ENCODE results near the gene TAAR8.
"Not testable (repeated sequence)": the region's sequence is repeated elsewhere in the genome, so short reads cannot be mapped to it uniquely, and the experiment has no call there.

Gene TAAR8

DNA sequence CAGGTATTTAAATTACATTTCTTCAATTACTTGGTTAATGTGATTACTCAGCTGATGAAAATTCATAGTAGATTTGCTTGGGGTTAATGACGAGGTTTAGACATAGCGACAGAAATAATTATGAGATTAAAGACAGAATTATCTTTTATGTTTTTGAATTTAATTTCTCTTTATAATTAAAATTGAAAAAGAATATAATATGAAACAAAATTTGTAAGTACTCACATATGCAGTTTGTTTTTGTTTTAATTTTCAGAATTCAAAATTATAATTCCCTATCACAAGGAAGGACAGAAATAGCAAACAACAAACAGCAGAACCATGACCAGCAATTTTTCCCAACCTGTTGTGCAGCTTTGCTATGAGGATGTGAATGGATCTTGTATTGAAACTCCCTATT is at the start of gene TAAR8:
Gene TAAR8, plus strand, starts transcription at position 301 of the 400 bp plus-strand sequence. Its CDS starts 21 bp downstream, at position 322.
- DNase-seq: no peak

GRCh38 chr6:132504757-132505156 is 47.7 kb upstream of the TAAR8 start:
- DNase-seq: no peak

GRCh38 chr6:132505158-132505557 is 47.3 kb upstream of the TAAR8 start:
- no peak for DNase-seq

DNA sequence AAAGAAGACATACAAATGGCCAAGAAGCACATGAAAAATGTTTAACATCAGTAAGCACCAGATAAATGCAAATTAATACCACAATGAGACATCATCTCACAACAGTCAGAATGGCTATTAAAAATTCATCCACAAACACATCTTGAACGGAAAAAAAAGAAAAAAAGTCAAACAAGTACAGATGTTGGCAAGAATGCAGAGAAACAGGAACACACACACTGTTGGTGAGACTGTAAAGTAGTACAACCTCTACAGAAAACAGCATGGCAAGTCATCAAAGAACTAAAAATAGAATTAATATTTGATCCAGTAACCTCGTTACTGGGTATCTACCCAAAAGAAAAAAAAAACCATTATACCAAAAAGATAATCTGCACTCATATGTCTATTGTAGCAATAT is 46.0 kb upstream of the TAAR8 start:
- DNase-seq: no peak

GRCh38 chr6:132506869-132507808 is 45.3 kb upstream of the TAAR8 start:
- DNase-seq: no peak

DNA sequence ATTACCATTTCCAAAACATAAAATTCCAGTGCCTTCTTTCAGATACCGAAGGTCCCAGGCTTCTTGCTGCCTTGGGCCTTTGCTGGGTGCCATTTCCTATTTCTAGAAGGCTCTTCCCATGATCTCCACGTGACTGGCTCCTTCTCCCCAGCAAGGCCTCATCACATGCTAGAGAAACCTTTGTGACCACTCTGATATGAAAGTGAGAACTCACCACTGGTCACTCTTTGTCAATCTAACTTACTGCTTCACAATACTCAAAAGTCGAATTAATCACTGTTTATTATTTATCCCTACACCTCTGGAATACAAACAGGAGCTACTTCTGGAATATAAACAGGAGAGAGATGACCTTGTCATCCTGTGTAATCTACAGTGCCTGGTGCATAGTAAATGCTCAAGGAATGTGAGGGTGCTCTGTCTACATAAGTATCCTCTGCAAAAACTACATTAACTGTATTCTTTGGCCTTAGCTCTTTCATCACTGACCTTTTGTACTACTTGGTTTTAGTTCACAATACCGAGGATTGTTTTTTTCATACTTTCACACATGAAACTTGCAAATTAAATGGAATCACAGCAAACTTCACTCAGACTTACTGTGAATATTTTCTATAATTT is 41.2 kb upstream of the TAAR8 start:
- no peak for DNase-seq

DNA sequence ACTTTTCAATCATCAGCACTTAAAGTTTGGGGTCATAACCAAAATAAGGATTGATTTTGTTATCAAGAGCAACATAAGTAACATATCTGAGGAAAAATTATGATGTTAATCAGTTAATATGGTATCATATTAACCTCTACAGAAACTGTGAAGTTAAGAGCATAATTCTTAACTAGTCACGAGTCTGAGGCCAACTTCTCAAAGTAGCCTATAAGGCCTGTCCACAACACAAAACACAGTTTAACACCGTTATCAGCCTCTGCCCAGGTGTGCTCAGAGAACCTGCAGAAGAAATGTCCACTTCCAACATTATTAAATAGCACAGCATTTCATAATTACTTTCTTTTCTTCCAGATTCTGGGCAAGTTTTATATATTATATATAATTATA is 40.6 kb upstream of the TAAR8 start:
- no peak for DNase-seq

- DNase-seq: no peak
Measured at GRCh38 chr6:132512342-132512637, 40.2 kb upstream of the TAAR8 start.

GRCh38 chr6:132512638-132513632 is 39.5 kb upstream of the TAAR8 start, which contains the start of gene STX7:
Gene STX7, minus strand, starts transcription at chr6:132513116. Its CDS starts 9,586 bp downstream, at chr6:132503530.
- DNase-seq: peak; percentile 88

DNA sequence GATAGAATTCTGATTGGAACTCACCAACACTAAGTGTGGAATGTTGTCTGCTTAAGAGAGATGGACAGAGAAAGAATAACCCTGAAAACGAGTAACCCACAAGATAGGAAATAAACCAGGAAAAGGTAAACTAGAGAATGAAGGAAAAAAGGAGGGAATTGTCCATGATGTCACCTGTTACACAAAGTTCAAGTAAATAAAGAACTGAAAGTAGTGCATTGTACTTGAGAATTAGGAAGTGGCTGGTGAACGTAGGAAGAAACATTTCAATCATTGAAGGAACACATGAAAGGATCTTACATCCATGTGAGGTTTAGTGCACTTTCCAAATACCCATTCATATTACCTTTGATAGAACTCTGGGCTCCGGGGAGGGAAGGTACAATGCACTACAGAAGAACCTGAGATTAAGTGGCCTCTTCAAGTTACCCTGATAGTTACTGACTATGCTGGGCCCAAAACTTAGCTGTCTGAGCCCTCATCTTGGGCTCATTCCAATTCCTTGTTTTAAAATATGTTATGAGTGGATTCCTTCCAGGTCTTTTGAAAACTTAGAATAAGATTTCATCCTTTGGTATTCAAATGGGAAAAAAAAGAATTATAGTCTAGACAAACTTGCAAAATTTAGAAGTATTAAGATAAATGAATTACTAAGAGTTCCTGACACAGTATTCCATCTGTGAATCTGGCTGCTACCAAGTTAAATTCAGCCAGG is 38.5 kb upstream of the TAAR8 start:
- DNase-seq: no peak

GRCh38 chr6:132515386-132515785 is 37.1 kb upstream of the TAAR8 start:
- DNase-seq: no peak

DNA sequence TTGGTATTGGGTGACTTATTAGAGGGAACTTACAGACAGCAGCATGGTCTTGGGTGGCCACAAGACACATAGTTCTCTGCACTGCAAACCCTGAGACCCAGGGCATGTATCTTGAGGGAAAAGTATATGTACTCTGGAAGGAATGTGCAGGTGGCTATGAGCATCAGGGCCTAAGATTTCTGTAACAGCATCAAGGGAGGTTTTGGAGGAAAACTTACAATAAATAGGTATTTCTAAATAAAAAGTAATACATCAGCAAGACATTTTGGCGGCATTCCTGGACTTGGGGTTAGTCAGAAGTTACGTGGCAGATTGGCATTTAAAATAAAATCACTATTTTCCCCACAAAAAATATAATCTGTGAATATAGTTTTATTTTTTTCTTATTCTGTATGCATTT is 31.5 kb upstream of the TAAR8 start:
- no peak for DNase-seq

GRCh38 chr6:132524646-132525045 is 27.8 kb upstream of the TAAR8 start:
- DNase-seq: no peak

- DNase-seq: no peak
Measured at GRCh38 chr6:132525866-132526265, 26.6 kb upstream of the TAAR8 start.

- no peak for DNase-seq
Measured at GRCh38 chr6:132526461-132526860, 26.0 kb upstream of the TAAR8 start.

DNA sequence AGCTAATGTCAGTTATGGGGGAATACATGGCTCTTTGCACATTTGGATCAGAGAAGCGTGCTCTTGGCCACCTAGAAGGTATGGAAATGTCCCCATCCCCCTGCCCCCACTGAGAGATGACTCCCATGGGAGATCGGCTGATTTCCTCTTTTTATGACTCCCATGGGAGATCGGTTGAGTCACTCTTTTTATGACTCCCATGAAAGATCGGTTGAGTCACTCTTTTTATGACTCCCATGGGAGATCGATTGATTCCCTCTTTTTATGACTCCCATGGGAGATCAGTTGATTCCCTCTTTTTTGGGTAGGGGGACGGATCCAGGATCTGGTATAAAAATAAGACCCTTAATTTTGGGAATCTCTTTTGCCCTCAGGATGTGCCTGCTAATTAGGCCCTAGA is 24.7 kb upstream of the TAAR8 start:
- DNase-seq: no peak

GRCh38 chr6:132530293-132530974 is 22.0 kb upstream of the TAAR8 start:
- DNase-seq: peak; percentile 69

- DNase-seq: not testable (repeated sequence)
Measured at GRCh38 chr6:132534546-132534945, 17.9 kb upstream of the TAAR8 start.

- no peak for DNase-seq
Measured at GRCh38 chr6:132537145-132537544, 15.3 kb upstream of the TAAR8 start.

GRCh38 chr6:132537977-132538376 is 14.5 kb upstream of the TAAR8 start, which contains the start of gene TAAR9:
Gene TAAR9, plus strand, starts transcription at chr6:132538277. Its CDS starts 13 bp downstream, at chr6:132538290.
- DNase-seq: no peak

DNA sequence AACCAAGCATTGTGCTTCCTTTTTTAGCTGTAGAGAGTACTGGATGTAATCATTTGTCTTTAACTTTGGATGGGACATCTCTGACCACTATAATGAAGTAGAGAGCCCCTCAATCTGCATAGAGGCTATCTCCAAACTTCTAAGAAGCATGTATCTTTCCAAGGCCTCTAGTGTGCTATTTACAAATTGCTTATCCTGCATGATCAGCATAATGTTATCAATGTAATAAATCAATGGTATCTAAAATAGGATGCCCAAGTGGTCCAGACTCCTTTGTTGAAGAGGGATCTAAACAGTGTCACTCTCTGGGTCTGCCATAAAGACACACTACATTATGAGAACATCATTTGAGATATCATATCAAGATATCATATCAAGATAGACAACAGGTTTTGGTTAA is 7.6 kb upstream of the TAAR8 start:
- no peak for DNase-seq

Data from CD4-positive, alpha-beta T cell treated with Interleukin-12 subunit alpha and Interleukin-12 subunit beta, for 1 hour (primary cell).